HepG2 (cell line): ENCODE data around the gene SRP9. TPM values are rescaled to one million over a fixed set of nuclear protein-coding genes. Genes with fewer than 3 reads are reported as not detected.
A peak's percentile ranks its signal among the peaks of the same experiment; 100 is the strongest.

ENCODE experiments used
- EP300 ChIP-seq, 3 experiments: sonication (generic) in 1 of 3; formaldehyde crosslinking in 1 of 3; IDR thresholded peaks; 2 replicates each; pipeline versions ENCODE4 v1.5.1 to v1.6.1; 2011 to 2020; ENCODE audit warnings: low read depth in 2 of 3, low read length in 2 of 3, borderline replicate concordance in 1 of 3, improper control_type of control experiment in 1 of 3, mild to moderate bottlenecking in 1 of 3, missing genetic modification reagents in 1 of 3, moderate library complexity in 1 of 3
- FOXC1 ChIP-seq: sonication (generic); formaldehyde crosslinking; IDR thresholded peaks from 2 replicates; pipeline ENCODE4 v1.8.0; 2022; ENCODE audit warnings: mild to moderate bottlenecking, missing genetic modification reagents, borderline replicate concordance
- HES4 ChIP-seq: sonication (generic); formaldehyde crosslinking; IDR thresholded peaks from 2 replicates; pipeline ENCODE4 v1.9.0; 2021; ENCODE audit warnings: mild to moderate bottlenecking, missing genetic modification reagents, borderline replicate concordance
- IRF2 ChIP-seq: IDR thresholded peaks from 2 replicates; pipeline ENCODE4 v1.6.1; 2018; ENCODE audit warnings: missing genetic modification reagents, missing compliant biosample characterization
- KLF11 ChIP-seq: IDR thresholded peaks from 2 replicates; pipeline ENCODE4 v1.6.1; 2016; ENCODE audit warnings: missing compliant biosample characterization
- KMT2A ChIP-seq: sonication (generic); formaldehyde crosslinking; IDR thresholded peaks from 2 replicates; pipeline ENCODE4 v1.4.0; 2020; ENCODE audit warnings: missing genetic modification reagents
- MAFK ChIP-seq, 2 experiments: IDR thresholded peaks in 1 of 2; conservative IDR thresholded peaks in 1 of 2; 2 replicates each; pipeline ENCODE4 v1.6.1; 2011; ENCODE audit warnings: improper control_type of control experiment in 2 of 2, low read length in 2 of 2
- MYC ChIP-seq: sonication (generic); formaldehyde crosslinking; IDR thresholded peaks from 2 replicates; pipeline ENCODE4 v1.9.0; 2021; ENCODE audit warnings: missing genetic modification reagents, borderline replicate concordance
- NFYB ChIP-seq: sonication (generic); formaldehyde crosslinking; IDR thresholded peaks from 2 replicates; pipeline ENCODE4 v1.4.0; 2020; ENCODE audit warnings: missing genetic modification reagents
- RELA ChIP-seq: sonication (generic); formaldehyde crosslinking; IDR thresholded peaks from 2 replicates; pipeline ENCODE4 v1.4.0; 2020; ENCODE audit warnings: missing genetic modification reagents
- TBX2 ChIP-seq: sonication (generic); formaldehyde crosslinking; IDR thresholded peaks from 2 replicates; pipeline ENCODE4 v1.5.0; 2020; ENCODE audit warnings: missing genetic modification reagents, mild to moderate bottlenecking, borderline replicate concordance
- TOPORS ChIP-seq: sonication (generic); formaldehyde crosslinking; IDR thresholded peaks from 2 replicates; pipeline ENCODE4 v1.8.0; 2023; ENCODE audit warnings: mild to moderate bottlenecking, missing genetic modification reagents
- ZBTB7A ChIP-seq: sonication (generic); formaldehyde crosslinking; IDR thresholded peaks from 2 replicates; pipeline ENCODE4 v1.8.0; 2022; ENCODE audit warnings: mild to moderate bottlenecking, missing genetic modification reagents
- ZBTB7B ChIP-seq: sonication (generic); formaldehyde crosslinking; IDR thresholded peaks from 2 replicates; pipeline ENCODE4 v1.4.0; 2020; ENCODE audit warnings: missing genetic modification reagents
- ZNF546 ChIP-seq: sonication (generic); formaldehyde crosslinking; conservative IDR thresholded peaks from 2 replicates; pipeline ENCODE4 v1.8.1; 2023; ENCODE audit warnings: mild to moderate bottlenecking, missing genetic modification reagents
- ZNF562 ChIP-seq: sonication (generic); formaldehyde crosslinking; IDR thresholded peaks from 2 replicates; pipeline ENCODE4 v1.8.0; 2022; ENCODE audit warnings: missing genetic modification reagents, borderline replicate concordance
- ZNF564 ChIP-seq: sonication (generic); formaldehyde crosslinking; IDR thresholded peaks from 2 replicates; pipeline ENCODE4 v1.8.1; 2023; ENCODE audit warnings: mild to moderate bottlenecking, missing genetic modification reagents
- ZNF614 ChIP-seq: IDR thresholded peaks from 2 replicates; pipeline ENCODE4 v1.6.1; 2018; ENCODE audit warnings: missing biosample characterization, missing genetic modification reagents, inconsistent platforms, borderline replicate concordance
- ZNF709 ChIP-seq: sonication (generic); formaldehyde crosslinking; IDR thresholded peaks from 2 replicates; pipeline ENCODE4 v1.5.0; 2020; ENCODE audit warnings: mild to moderate bottlenecking, missing genetic modification reagents
- ZNF792 ChIP-seq: IDR thresholded peaks from 2 replicates; pipeline ENCODE4 v1.6.1; 2016
- ZNF878 ChIP-seq: sonication (generic); formaldehyde crosslinking; IDR thresholded peaks from 2 replicates; pipeline ENCODE4 v1.8.1; 2023; ENCODE audit warnings: mild to moderate bottlenecking, missing genetic modification reagents, moderate library complexity
- polyA plus RNA-seq, 8 experiments: library from polyadenylated mRNA; depleted of rRNA in 3 of 8; stranded (reverse) in 7 of 8; unstranded in 1 of 8; fragments of >200 nt; fragmentation: Illumina TruSeq in 4 of 8; extraction: Trizol in 4 of 8; gene quantifications; 2 replicates each; pipeline versions ENCODE4 v1.2.1 to v1.2.3, GENCODE V29; 2011 to 2016; ENCODE audit warnings: low read depth in 4 of 8, missing spikeins in 1 of 8, mixed read lengths in 1 of 8; ENCODE audit not compliant: insufficient read depth in 1 of 8
- total RNA-seq, 5 experiments: library from RNA; depleted of rRNA; stranded (reverse); fragments of >200 nt; fragmentation: Illumina TruSeq; extraction: Trizol; gene quantifications; 2 replicates each; pipeline ENCODE4 v1.2.3, GENCODE V29; 2016; ENCODE audit warnings: low read depth in 1 of 5
- TF ChIP-seq, protein P1 (sequence below): sonication (generic); formaldehyde crosslinking; IDR thresholded peaks from 2 replicates; pipeline ENCODE4 v1.4.0; 2020; ENCODE audit warnings: missing genetic modification reagents
- TF ChIP-seq, protein P2 (sequence below): sonication (generic); formaldehyde crosslinking; IDR thresholded peaks from 2 replicates; pipeline ENCODE4 v1.5.0; 2020; ENCODE audit warnings: missing genetic modification reagents
- TF ChIP-seq, protein P3 (sequence below): IDR thresholded peaks from 2 replicates; pipeline ENCODE4 v1.6.1; 2016; ENCODE audit warnings: low read depth

Gene SRP9
- total and polyA plus RNA-seq, 2 of the 13 experiments (the other 11 are each of a cell fraction or from before 2014, with no cell fraction given): 251 to 307 TPM

- 0 out of 2 replicates have a peak, but pooled peaks have one; percentile 24 for TF ChIP-seq FOXC1 (CRISPR knock-in tag)
- peak in 1 of 2 experiments; percentile 72; a peak in 2 of 4 replicates for TF ChIP-seq EP300 (IDR thresholded peaks at IDR 0.05; ENCODE audit: low read depth in 2 of 2, low read length in 2 of 2)
- peak; percentile 48; the same call in 1 of the 2 replicates for TF ChIP-seq EP300 (CRISPR knock-in tag; IDR thresholded peaks at IDR 0.05; ENCODE audit: borderline replicate concordance)
- TF ChIP-seq, protein P1, sequence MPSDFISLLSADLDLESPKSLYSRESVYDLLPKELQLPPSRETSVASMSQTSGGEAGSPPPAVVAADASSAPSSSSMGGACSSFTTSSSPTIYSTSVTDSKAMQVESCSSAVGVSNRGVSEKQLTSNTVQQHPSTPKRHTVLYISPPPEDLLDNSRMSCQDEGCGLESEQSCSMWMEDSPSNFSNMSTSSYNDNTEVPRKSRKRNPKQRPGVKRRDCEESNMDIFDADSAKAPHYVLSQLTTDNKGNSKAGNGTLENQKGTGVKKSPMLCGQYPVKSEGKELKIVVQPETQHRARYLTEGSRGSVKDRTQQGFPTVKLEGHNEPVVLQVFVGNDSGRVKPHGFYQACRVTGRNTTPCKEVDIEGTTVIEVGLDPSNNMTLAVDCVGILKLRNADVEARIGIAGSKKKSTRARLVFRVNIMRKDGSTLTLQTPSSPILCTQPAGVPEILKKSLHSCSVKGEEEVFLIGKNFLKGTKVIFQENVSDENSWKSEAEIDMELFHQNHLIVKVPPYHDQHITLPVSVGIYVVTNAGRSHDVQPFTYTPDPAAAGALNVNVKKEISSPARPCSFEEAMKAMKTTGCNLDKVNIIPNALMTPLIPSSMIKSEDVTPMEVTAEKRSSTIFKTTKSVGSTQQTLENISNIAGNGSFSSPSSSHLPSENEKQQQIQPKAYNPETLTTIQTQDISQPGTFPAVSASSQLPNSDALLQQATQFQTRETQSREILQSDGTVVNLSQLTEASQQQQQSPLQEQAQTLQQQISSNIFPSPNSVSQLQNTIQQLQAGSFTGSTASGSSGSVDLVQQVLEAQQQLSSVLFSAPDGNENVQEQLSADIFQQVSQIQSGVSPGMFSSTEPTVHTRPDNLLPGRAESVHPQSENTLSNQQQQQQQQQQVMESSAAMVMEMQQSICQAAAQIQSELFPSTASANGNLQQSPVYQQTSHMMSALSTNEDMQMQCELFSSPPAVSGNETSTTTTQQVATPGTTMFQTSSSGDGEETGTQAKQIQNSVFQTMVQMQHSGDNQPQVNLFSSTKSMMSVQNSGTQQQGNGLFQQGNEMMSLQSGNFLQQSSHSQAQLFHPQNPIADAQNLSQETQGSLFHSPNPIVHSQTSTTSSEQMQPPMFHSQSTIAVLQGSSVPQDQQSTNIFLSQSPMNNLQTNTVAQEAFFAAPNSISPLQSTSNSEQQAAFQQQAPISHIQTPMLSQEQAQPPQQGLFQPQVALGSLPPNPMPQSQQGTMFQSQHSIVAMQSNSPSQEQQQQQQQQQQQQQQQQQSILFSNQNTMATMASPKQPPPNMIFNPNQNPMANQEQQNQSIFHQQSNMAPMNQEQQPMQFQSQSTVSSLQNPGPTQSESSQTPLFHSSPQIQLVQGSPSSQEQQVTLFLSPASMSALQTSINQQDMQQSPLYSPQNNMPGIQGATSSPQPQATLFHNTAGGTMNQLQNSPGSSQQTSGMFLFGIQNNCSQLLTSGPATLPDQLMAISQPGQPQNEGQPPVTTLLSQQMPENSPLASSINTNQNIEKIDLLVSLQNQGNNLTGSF: no peak
- 0 out of 2 replicates have a peak, but pooled peaks have one; percentile 24 for TF ChIP-seq ZNF564 (CRISPR knock-in tag)
- TF ChIP-seq ZNF709: no peak
- no peak for TF ChIP-seq ZNF614 (CRISPR knock-in tag)
- no peak for TF ChIP-seq HES4
- TF ChIP-seq ZNF792 (CRISPR knock-in tag): peak; percentile 92; the same call in 1 of the 2 replicates
- peak; percentile 59; the same call in 1 of the 2 replicates for TF ChIP-seq ZBTB7B (CRISPR knock-in tag)
- no peak for TF ChIP-seq ZNF562 (CRISPR knock-in tag)
- peak; percentile 37; the same call in 1 of the 2 replicates for TF ChIP-seq IRF2 (CRISPR knock-in tag)
- peak; percentile 38; the same call in 1 of the 2 replicates for TF ChIP-seq NFYB (CRISPR knock-in tag)
- TF ChIP-seq ZNF546: no peak
- TF ChIP-seq MAFK (conservative IDR thresholded peaks at IDR 0.05 in 1 of 2, IDR thresholded peaks at IDR 0.05 in 1 of 2; ENCODE audit: low read length in 2 of 2): peak; percentile 77 to 87
- TF ChIP-seq, protein P2, sequence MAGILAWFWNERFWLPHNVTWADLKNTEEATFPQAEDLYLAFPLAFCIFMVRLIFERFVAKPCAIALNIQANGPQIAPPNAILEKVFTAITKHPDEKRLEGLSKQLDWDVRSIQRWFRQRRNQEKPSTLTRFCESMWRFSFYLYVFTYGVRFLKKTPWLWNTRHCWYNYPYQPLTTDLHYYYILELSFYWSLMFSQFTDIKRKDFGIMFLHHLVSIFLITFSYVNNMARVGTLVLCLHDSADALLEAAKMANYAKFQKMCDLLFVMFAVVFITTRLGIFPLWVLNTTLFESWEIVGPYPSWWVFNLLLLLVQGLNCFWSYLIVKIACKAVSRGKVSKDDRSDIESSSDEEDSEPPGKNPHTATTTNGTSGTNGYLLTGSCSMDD (CRISPR knock-in tag): no peak
- no peak for TF ChIP-seq ZBTB7A (CRISPR knock-in tag)
- TF ChIP-seq MYC (CRISPR knock-in tag): peak; percentile 73; the same call in 1 of the 2 replicates
- TF ChIP-seq RELA (CRISPR knock-in tag): no peak
- TF ChIP-seq TOPORS (CRISPR knock-in tag): peak; percentile 73
- TF ChIP-seq, protein P3, sequence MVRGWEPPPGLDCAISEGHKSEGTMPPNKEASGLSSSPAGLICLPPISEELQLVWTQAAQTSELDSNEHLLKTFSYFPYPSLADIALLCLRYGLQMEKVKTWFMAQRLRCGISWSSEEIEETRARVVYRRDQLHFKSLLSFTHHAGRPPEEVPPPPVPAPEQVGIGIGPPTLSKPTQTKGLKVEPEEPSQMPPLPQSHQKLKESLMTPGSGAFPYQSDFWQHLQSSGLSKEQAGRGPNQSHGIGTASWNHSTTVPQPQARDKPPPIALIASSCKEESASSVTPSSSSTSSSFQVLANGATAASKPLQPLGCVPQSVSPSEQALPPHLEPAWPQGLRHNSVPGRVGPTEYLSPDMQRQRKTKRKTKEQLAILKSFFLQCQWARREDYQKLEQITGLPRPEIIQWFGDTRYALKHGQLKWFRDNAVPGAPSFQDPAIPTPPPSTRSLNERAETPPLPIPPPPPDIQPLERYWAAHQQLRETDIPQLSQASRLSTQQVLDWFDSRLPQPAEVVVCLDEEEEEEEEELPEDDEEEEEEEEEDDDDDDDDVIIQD: peak; percentile 62; the same call in 1 of the 2 replicates
- TF ChIP-seq ZNF878 (CRISPR knock-in tag): no peak
- TF ChIP-seq KLF11 (CRISPR knock-in tag): no peak
- TF ChIP-seq TBX2 (CRISPR knock-in tag): peak; percentile 58
- TF ChIP-seq KMT2A (CRISPR knock-in tag): peak; percentile 76; the same call in 1 of the 2 replicates
Measured at GRCh38 chr1:225825078-225825477, 47.5 kb downstream of the SRP9 start (continued).
